Right atrium auricular region (tissue), 2 donors: ENCODE results near the gene ZNF512. TPM values are rescaled to one million over a fixed set of nuclear protein-coding genes. Genes with fewer than 3 reads are reported as not detected.
A peak's percentile ranks its signal among the peaks of the same experiment; 100 is the strongest.
"Not testable (repeated sequence)": the region's sequence is repeated elsewhere in the genome, so short reads cannot be mapped to it uniquely, and the experiment has no call there.

Source experiments
- DNase-seq: peaks from one replicate; pipeline ENCODE4 v3.0.0-alpha.2; 2019; ENCODE audit warnings: low spot score
- H3K27ac ChIP-seq, 2 donors: fragments of 200-600 bp; sonication (generic); 1 replicate in 1 of 2; 2 replicates in 1 of 2; pipeline ENCODE4 v1.5.1; 2016 to 2019
- H3K27me3 ChIP-seq, 2 donors: fragments of 200-600 bp; sonication (generic); one replicate each; pipeline versions ENCODE4 v1.5.1 to v1.6.0; 2017 to 2019
- H3K36me3 ChIP-seq: fragments of 200-600 bp; sonication (generic); one replicate; pipeline ENCODE4 v1.5.1; 2016
- H3K4me1 ChIP-seq, 2 donors: fragments of 200-600 bp; sonication (generic); one replicate each; pipeline versions ENCODE4 v1.5.1 to v1.6.0; 2017 to 2019
- H3K4me3 ChIP-seq, 2 donors: fragments of 200-600 bp; sonication (generic); 1 replicate in 1 of 2; 2 replicates in 1 of 2; pipeline ENCODE4 v1.5.1; 2017 to 2019; ENCODE audit warnings: mild to moderate bottlenecking in 1 of 2, moderate library complexity in 1 of 2
- H3K9me3 ChIP-seq, 2 donors: fragments of 200-600 bp; sonication (generic); one replicate each; pipeline ENCODE4 v1.5.1; 2019
- total RNA-seq, 2 donors: library from RNA; depleted of rRNA; stranded (reverse); fragments of >200 nt; gene quantifications; one replicate each; pipeline ENCODE4 v1.1.0, GENCODE V29; 2016
- TF ChIP-seq, protein P1 (sequence below), 2 donors: fragments of 200-600 bp; sonication (generic); IDR thresholded peaks; one replicate each; pipeline ENCODE4 v1.5.1; 2019; ENCODE audit warnings: antibody characterized with exemption in 2 of 2

The ZNF512 gene, protein sequence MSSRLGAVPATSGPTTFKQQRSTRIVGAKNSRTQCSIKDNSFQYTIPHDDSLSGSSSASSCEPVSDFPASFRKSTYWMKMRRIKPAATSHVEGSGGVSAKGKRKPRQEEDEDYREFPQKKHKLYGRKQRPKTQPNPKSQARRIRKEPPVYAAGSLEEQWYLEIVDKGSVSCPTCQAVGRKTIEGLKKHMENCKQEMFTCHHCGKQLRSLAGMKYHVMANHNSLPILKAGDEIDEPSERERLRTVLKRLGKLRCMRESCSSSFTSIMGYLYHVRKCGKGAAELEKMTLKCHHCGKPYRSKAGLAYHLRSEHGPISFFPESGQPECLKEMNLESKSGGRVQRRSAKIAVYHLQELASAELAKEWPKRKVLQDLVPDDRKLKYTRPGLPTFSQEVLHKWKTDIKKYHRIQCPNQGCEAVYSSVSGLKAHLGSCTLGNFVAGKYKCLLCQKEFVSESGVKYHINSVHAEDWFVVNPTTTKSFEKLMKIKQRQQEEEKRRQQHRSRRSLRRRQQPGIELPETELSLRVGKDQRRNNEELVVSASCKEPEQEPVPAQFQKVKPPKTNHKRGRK
- total RNA-seq: 10 to 100 TPM; 12.0 to 21.3 TPM

DNA sequence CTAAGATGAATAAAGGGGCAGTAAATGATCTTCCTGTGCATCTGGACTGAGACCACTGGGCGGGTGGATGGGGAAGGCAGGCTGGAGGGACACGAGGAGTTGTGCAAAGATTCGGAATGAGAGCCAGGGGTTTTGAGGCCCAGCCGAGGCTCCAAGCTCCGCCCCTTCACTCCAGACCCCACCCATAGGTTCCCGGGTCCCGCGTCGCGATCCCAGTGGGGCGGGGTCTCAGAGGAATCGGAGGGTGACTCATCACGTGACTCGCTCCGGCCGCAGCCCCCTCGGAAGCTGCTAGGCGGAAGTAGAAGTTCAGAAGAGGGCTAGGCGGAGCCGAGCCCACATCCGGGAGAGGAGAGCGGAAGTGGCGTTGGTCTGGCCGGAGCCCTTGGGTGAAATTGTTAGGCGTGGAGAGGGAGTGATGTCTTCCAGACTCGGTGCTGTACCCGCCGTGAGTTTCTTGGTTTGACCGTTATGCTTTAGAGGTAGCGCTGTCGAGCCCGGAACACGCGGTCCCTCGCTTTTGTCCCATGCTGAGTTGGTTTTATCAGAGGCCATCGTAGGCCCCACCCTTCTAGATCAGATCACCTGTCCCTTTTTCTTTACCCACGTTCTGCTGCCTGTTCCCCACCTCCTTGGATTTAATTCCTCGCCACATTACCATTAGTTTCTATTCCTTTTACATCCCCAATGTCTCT is at the start of gene ZNF512:
TSS of gene ZNF512 (plus strand) at position 348 of the 695 bp plus-strand sequence. CDS start at position 419, 71 bp downstream.
- TF ChIP-seq, protein P1, sequence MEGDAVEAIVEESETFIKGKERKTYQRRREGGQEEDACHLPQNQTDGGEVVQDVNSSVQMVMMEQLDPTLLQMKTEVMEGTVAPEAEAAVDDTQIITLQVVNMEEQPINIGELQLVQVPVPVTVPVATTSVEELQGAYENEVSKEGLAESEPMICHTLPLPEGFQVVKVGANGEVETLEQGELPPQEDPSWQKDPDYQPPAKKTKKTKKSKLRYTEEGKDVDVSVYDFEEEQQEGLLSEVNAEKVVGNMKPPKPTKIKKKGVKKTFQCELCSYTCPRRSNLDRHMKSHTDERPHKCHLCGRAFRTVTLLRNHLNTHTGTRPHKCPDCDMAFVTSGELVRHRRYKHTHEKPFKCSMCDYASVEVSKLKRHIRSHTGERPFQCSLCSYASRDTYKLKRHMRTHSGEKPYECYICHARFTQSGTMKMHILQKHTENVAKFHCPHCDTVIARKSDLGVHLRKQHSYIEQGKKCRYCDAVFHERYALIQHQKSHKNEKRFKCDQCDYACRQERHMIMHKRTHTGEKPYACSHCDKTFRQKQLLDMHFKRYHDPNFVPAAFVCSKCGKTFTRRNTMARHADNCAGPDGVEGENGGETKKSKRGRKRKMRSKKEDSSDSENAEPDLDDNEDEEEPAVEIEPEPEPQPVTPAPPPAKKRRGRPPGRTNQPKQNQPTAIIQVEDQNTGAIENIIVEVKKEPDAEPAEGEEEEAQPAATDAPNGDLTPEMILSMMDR (IDR thresholded peaks at IDR 0.05): peak in 1 of 2 donors; percentile 14
- Histone ChIP-seq H3K27me3 (no peaks in the 10 kb centered on the region), H3K27ac (peak within 1 kb of the TSS; percentile 70 to 81), H3K9me3 (peaks cover 0 to 9% of the 10 kb centered on the region in 2 donors), H3K4me3 (peak within 1 kb of the TSS; percentile 64 to 74), H3K4me1 (peaks cover 0 to 16% of the 10 kb centered on the region in 2 donors), H3K36me3 (no peaks in the 10 kb centered on the region)
- DNase-seq: peak; percentile 93

DNA sequence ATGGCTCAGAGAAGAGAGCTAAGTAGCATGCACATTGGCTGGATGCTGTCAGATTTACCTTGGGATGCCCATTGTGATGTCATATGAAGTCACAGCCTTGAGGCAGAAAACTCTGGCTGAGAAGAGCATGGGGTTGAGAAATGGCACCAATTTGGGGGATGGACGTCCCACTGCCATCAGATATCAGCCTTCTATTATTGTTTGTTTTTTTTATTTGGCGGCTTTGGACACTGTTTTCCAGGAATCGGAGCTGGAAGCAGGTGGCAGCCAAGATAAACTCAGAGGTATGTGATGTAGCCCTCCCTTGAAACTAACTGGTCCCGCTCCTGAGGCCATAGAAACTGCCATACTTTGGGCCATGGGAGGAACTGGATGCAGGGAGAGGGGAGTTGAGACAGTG is 45.6 kb upstream of the ZNF512 start:
- no peak for DNase-seq
- H3K9me3 ChIP-seq: no peaks in the 10 kb centered on the region
- TF ChIP-seq, protein P1 (IDR thresholded peaks at IDR 0.05): no peak
- H3K27me3 ChIP-seq: no peaks in the 10 kb centered on the region
- no peak overlapping the region for H3K4me3 ChIP-seq
- H3K27ac ChIP-seq: no peak overlapping the region
- no peaks in the 10 kb centered on the region for H3K4me1 ChIP-seq
- H3K36me3 ChIP-seq: no peaks in the 10 kb centered on the region

DNA sequence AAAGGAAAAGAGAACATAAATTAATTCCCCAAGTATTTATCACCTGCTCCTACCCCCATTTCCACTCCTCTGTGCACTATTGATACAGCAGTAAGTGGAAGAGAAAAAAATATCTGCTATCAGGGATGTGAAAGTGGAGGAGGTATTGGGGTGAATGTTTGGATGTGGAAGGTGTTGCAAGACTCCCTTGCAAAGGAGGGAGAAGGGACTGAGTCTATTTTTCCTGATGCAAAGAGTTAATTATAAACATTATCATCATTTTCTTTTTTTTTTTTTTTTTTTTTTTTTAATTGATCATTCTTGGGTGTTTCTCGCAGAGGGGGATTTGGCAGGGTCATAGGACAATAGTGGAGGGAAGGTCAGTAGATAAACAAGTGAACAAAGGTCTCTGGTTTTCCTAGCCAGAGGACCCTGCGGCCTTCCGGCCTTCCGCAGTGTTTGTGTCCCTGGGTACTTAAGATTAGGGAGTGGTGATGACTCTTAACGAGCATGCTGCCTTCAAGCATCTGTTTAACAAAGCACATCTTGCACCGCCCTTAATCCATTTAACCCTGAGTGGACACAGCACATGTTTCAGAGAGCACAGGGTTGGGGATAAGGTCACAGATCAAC is 43.9 kb upstream of the ZNF512 start:
- H3K9me3 ChIP-seq, H3K27ac ChIP-seq, H3K4me1 ChIP-seq, H3K36me3 ChIP-seq, DNase-seq, H3K4me3 ChIP-seq, H3K27me3 ChIP-seq: not testable (repeated sequence)

DNA sequence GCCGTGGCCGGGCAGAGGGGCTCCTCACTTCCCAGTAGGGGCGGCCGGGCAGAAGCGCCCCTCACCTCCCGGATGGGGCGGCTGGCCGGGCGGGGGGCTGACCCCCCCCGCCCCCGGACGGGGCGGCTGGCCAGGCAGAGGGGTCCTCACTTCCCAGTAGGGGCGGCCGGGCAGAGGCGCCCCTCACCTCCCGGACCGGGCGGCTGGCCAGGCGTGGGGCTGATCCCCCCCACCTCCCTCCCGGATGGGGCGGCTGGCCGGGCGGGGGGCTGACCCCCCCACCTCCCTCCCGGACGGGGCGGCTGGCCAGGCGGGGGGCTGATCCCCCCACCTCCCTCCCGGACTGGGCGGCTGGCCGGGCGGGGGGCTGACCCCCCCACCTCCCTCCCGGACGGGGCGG is 43.2 kb upstream of the ZNF512 start:
- not testable (repeated sequence) for DNase-seq, H3K4me1 ChIP-seq, H3K9me3 ChIP-seq, H3K4me3 ChIP-seq, H3K27ac ChIP-seq, H3K27me3 ChIP-seq, H3K36me3 ChIP-seq

DNA sequence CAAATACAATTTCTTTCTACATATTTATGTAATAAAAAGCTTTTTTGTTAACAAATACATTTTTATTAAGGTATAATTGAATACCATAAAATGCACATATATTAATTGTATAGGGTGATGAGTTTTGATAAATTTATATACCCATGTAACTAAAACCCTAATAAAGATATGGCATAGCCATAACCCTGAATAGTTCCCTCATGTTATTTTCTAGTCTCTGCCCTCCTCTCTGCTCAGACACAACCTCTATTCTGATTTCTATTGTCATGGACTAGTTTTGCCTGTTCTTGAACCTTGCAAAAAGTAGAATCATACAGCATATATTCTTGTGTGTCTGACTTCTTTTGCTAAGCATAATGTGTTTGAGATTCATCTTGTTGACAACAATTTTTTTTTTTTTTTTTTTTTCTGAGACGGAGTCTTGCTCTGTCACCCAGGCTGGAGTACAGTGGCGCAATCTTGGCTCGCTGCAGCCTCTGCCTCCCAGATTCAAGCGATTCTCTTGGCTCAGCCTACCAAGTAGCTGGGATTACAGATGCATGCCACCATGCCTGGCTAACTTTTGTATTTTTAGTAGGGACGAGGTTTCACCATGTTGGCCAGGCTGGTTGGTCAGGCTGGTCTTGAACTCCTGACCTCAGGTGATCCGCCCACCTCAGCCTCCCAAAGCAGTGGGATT is 38.6 kb upstream of the ZNF512 start:
- Histone ChIP-seq H3K4me3 (no peak overlapping the region), H3K9me3 (peaks cover 0 to 14% of the 10 kb centered on the region in 2 donors), H3K27me3 (no peaks in the 10 kb centered on the region), H3K27ac (no peak overlapping the region), H3K4me1 (no peaks in the 10 kb centered on the region), H3K36me3 (no peaks in the 10 kb centered on the region)
- TF ChIP-seq, protein P1 (IDR thresholded peaks at IDR 0.05): no peak
- DNase-seq: no peak

DNA sequence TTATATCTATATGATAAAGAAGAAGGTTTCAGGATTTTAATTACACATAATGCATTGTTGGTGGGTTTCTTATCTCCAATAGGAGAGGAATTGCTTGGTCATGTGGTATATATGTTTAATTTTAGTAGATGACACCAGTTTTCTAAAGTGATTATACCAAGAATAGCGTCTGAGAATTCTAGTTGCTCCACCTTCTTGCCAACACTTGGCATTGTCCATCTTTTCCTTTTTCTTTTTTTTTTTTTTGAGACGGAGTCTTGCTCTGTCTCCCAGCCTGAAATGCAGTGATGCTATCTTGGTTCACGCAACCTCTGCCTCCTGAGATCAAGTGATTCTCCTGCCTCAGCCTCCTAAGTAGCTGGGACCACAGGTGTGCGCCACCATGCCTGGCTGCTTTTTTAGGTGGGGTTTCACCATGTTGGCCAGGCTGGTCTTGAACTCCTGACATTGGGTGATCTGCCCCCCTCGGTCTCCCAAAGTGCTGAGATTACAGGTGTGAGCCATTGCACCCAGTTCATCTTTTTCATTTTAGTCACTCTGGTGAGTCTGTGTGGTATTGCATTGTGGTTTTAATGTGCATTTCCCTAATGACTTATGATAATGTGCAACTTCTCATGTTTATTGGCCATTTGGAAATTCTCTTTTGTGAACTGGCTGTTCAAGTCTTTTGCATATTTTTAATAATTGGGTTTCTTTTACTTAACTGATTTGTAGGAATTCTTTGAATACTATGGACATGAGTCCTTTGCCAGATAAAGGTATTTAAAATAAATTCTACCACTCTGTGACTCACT is 37.3 kb upstream of the ZNF512 start:
- Histone ChIP-seq H3K4me3 (no peak overlapping the region), H3K4me1 (no peaks in the 10 kb centered on the region), H3K9me3 (peaks cover 0 to 14% of the 10 kb centered on the region in 2 donors), H3K27ac (no peak overlapping the region), H3K36me3 (no peaks in the 10 kb centered on the region), H3K27me3 (no peaks in the 10 kb centered on the region)
- DNase-seq: no peak
- TF ChIP-seq, protein P1 (IDR thresholded peaks at IDR 0.05): no peak
